Myocyte (in vitro differentiated cells): ENCODE results near the gene ALKBH5. TPM values are rescaled to one million over a fixed set of nuclear protein-coding genes. Genes with fewer than 3 reads are reported as not detected.
A peak's percentile ranks its signal among the peaks of the same experiment; 100 is the strongest.

Experiments
- DNase-seq: peaks from one replicate; pipeline ENCODE4 v3.0.0-alpha.2; 2012; ENCODE audit warnings: low read depth
- total RNA-seq: library from RNA; depleted of rRNA; stranded (reverse); fragments of >200 nt; gene quantifications from 2 replicates; pipeline ENCODE4 v1.2.3, GENCODE V29; 2014

Gene ALKBH5
- total RNA-seq, 1 donor from 2014 or later, result 243 TPM

GRCh38 chr17:18157354-18157985 lies 26.2 kb upstream of the ALKBH5 start:
- DNase-seq, result no peak

DNA sequence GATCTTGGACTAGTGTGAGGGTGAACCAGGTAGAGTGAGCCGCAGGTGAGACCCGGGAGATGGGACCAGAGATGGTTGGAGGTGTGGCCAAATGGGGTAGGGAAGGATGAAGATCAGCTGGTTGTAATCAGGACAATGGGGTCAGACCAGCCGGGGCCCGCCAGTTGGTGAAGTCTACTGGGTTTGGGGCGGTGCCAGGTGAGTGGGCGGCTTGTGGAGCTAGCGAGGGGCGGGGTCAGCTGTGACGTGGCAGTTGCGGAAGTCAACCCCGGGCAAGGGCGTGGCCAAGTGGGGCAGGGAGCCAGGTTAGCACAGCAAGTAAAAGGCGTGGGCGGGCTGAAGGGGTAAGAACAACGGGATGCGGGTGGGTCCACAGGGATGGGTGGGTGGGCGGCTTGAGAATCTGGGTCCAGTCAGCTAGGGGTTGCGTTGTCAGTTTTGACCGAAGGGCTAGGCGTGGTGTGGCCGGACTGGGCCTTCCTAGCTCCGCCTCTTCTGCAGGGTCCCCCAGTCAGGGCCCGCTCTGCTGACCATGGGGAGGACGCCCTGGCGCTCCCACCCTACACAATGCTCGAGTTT lies 25.5 kb upstream of the ALKBH5 start:
- DNase-seq, result peak; percentile 47

DNA sequence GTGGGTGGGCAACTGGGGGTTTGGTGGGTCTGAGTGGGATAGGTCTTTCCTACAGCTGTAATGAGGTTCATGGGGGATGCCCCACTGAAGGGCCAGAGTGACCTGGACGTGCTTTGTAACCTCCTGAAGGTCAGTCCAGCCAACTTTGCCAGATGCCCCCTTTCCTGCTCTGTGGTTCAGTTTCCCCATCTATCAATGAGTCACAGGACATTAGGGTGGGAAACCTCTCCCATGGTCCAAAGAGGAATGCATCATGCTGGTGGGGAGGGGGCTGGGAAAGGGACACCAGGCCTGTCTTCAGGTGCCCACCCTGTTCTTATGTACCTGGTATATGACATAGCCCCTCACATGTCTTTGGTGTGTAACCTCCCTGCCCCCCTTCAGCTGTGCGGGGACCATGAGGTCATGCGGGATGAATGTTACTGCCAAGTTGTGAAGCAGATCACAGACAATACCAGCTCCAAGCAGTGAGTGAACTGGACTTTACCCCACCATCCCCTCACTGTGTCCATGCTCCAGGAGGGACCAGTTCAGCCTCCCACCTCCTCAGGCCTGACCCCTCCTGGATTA lies 24.0 kb upstream of the ALKBH5 start:
- peak; percentile 57 for DNase-seq

DNA sequence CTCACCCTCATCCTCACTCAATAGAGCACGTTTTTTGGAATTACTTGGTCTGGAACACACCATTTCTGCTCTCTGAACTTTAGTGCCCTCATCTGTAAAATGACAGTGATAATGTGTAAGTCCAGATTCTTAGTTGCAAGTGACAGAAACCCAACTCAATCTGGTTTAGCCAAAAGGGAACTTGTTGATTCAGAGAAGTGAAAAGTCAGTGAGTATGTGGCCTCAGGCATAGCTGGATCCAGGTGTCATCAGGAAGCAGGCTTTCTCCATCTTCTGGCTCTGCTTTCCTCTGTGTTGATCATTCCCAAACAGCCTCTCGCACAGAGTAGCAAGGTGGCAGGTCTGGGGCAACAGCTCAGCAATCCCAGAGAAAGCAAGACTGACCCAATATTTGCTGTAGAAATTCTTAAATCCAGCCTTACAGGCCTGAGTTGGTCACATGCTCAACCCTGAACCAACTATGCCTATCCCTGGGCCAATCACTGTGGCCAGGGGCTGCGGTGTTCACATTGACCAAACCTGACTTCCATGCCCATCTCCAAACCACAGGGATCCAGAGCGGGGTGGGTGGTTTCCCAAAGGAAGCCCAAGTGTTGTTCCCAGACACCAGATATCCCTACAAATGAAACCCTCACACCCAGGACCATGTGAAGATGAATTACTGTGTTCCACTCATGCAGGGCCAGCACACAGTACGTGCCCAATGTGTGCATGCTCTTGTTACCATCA lies 23.3 kb upstream of the ALKBH5 start:
- peak; percentile 84 for DNase-seq

DNA sequence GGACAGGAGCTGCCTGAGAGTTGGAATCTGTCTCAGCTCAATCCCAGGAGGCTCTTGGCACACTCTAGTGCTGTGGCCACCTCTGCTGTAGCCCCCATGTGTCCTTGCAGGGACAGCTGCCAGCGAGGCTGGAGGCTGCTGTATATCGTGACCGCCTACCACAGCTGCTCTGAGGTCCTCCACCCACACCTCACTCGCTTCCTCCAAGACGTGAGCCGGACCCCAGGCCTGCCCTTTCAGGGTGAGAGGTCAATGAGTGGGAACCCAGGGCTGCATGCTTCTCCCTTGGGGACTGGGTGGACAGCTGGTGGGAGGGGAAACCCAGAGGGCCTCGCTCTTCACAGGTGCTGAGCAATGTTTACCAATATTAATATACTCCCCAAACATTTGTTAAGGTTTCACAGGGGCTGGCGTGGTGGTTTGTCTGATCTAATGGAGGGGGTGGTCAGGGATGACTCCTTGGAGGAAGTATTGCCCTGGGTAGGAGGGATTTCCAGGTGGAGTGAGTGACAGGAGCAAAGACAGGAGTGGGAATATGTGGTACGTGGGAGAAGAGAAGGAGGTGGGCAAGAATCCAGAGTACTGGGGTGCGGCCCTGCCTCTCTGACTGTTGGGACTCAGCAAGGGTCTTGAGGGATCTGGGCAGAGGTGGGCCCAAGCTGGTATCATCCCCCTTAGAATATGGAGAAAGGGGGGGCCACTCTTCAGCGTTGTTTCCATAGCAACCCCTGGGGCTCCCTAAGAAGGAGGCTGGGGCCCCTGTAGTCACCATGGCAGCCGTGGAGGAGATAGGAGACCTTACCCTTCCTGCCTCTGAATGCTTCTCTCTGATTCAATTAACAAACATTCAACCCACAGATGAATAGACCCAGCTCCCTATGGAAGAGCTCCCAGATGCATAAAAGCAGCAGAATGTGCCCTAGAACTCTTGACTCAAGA lies 22.2 kb upstream of the ALKBH5 start:
- DNase-seq, result peak; percentile 96

DNA sequence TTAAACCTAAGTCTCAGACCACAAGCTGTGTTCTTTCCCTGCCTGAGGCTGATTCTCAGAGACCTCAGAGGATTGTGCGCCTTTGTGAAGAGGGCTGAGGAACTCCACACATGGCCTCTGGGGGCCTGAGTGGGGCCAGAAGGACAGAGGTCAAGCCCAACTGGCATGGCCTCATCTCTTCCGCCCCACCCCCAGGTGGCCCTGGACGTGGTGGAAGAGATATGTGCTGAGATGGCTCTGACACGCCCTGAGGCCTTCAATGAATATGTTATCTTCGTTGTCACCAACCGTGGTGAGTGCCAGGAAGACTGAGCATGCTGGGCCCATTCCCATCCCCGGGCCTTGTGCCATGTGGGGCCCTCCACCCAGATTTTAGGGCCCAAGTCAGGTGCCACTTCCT lies 20.1 kb upstream of the ALKBH5 start:
- no peak for DNase-seq

- no peak for DNase-seq
Observed at GRCh38 chr17:18166894-18167293, 16.7 kb upstream of the ALKBH5 start.

DNA sequence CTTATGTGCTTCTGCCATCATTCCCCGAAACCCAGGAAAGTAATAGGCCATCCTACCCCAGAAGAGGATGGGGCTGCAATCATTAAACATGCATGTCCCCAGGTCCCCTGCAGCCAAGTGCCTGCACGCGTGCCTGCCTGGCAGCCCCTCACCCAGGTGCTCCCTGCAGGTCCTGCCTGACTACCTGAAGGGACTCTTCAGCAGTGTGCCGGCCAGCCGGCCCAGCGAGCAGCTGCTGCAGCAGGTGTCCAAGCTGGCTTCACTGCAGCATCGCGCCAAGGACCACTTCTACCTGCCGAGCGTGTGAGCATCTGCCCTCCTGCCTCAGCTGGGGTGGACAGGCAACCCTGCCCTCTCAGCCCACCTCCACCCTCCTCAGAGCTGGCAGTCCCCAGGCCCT lies 16.2 kb upstream of the ALKBH5 start:
- DNase-seq, result no peak

DNA sequence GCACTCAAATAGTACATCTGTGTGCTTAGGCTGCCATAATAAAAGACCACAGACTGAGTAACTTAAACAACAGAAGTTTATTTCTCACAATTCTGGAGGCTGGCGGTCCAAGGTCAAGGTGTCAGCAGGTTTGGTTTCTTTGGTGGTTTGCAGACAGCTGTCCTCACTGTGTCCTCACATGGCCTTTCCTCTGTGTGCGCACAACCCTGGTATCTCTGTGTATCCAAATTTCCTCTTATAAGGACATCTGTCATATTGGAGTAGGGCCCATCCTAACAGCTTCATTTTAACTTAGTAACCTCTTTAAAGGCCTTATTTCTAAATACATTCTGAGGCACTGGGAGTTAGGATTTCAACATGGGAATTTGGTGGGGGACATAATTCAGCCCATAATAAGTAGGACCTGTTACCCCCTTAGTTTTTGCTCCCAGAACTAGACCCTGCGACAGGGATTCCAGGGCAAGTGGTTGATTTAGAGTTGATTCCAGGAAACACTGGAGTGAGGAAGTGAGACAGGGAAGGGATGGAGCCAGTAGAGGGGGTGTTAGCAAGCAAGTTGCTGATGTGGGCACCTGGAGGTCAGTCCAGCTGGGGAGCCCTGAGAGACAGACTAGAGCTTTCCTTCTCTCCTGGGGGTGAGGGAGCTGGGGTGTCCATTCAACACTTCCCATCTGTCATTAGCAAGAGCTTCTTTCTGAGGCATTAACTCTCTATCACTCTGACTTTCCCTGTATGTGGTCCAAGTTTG lies 10.9 kb upstream of the ALKBH5 start:
- peak; percentile 80 for DNase-seq

DNA sequence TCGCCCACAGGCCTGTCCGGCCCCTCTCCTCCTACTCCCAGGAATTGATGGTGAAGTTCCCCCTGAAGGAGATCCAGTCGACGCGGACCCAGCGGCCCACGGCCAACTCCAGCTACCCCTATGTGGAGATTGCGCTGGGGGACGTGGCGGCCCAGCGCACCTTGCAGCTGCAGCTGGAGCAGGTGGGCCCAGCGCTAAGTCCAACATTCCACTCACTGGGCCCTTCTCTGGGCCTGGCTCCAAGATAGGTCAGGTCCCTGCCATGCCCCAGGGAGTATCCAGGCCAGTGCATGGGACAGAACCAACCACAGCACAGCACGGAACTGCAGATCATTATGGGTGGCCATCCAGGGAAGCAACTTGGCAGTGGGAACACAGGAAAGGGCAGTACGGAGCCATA lies 9.9 kb upstream of the ALKBH5 start:
- no peak for DNase-seq

DNA sequence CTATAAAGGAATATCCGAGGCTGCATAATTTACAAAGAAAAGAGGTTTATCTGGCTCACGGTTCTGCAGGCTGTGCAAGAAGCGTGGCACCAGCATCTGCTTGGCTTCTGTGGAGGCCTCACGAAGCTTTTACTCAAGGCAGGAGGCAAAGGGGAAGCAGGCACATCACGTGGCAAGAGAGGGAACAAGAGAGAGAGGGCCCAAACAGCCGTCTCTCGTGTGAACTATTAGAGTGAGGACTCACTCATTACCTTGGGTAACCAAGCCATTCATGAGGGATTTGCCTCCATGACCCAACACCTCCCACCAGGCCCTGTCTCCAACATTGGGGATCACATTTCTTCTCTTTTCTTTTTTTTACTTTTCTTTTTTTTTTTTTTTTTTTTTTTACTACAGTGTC lies 7.5 kb upstream of the ALKBH5 start:
- no peak for DNase-seq

DNA sequence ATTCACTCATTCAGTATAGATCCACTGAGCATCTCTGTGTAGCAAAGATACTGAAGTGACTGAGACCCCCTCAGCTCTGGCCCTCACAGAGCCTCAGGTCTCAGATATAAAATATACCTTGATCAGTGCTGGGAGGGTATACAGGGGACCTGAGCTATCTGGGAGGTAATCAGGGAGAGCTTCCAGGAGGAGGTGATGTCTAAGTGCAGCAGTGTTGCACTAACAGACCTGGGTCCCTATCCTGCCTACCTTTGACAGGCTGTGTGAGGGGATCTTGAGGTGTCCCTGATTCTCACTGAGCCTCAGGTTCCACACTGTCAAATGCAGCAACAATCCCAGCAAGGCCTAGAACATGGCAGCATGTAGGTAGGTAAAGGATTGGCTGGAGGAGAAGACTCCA lies 6.5 kb upstream of the ALKBH5 start:
- DNase-seq, result no peak

- DNase-seq, result no peak
Observed at GRCh38 chr17:18177722-18178121, 5.9 kb upstream of the ALKBH5 start.

GRCh38 chr17:18179196-18179595 lies 4.4 kb upstream of the ALKBH5 start:
- DNase-seq, result no peak

- no peak for DNase-seq
Observed at GRCh38 chr17:18179804-18180203, 3.8 kb upstream of the ALKBH5 start.

- DNase-seq, result no peak
Observed at GRCh38 chr17:18181358-18181757, 2.3 kb upstream of the ALKBH5 start.

- DNase-seq, result no peak
Observed at GRCh38 chr17:18182110-18182977, 1.3 kb upstream of the ALKBH5 start.

DNA sequence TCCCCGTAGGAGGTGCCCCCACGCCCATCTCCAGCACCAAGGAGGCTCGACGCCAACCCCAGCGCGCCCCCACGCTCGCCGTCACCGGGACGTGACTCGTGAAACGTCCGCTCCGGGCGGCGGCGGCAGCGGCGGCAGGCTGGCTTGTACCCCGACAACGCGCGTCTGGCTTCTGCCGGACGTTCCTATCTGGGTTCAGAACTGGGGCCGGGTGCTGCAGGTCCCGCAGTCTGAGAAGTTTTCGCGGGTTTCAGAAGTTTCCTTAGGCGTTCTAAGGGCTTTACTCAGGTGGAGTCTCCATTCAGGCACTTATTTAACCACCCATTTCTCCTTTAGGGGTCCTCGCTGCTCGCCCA lies 672 bp upstream of the ALKBH5 start:
- DNase-seq, result peak; percentile 89

- DNase-seq, result peak; percentile 43
Observed at GRCh38 chr17:18184143-18185031, 759 bp downstream of the ALKBH5 start.
